Endothelial cell of umbilical vein (primary cell): ENCODE data around the gene ZNF101. TPM values are rescaled to one million over a fixed set of nuclear protein-coding genes. Genes with fewer than 3 reads are reported as not detected.

Experiments used
- BruUV-seq: library from RNA; stranded (reverse); fragments of 400-500 nt; replicated peaks from 2 replicates; lab custom pipeline; 2021; lab: Mats Ljungman, UMichigan
- CTCF ChIA-PET: fragments of 300-600, 350-600 bp; sonication (Branson Sonifier 250); formaldehyde crosslinking; loops from one replicate; lab custom pipeline; 2021; ENCODE audit warnings: antibody characterized with exemption, inconsistent platforms; lab: Charles Lee
- POLR2A ChIA-PET: fragments of 300-600, 350-600 bp; sonication (Branson Sonifier 250); formaldehyde crosslinking; loops from one replicate; lab custom pipeline; 2021; ENCODE audit warnings: antibody characterized with exemption, inconsistent platforms; lab: Charles Lee
- DNase-seq: peaks from one replicate; pipeline ENCODE4 v3.0.0-alpha.2; 2011; ENCODE audit warnings: low read depth, low spot score
- FAIRE-seq: peaks from 2 replicates; lab custom pipeline; 2011; peaks lifted over from hg19 to GRCh38; lab: Jason Lieb, UNC
- H2AFZ ChIP-seq: 2 replicates; pipeline ENCODE4 v1.6.0; 2012; ENCODE audit warnings: low read depth, low read length, control low read depth, inconsistent platforms
- H3K27ac ChIP-seq: 2 replicates; pipeline ENCODE4 v1.5.1; 2011; ENCODE audit warnings: low read depth, mild to moderate bottlenecking, control low read depth, low read length, moderate library complexity; ENCODE audit not compliant: insufficient read depth
- H3K27me3 ChIP-seq, 2 experiments: 2 replicates each; pipeline versions ENCODE4 v1.6.0 to v1.6.1; 2011; ENCODE audit warnings: low read length in 2 of 2, mixed read lengths in 1 of 2; ENCODE audit not compliant: control insufficient read depth in 2 of 2, insufficient read depth in 2 of 2
- H3K36me3 ChIP-seq, 2 experiments: 2 replicates in 1 of 2; 3 replicates in 1 of 2; pipeline ENCODE4 v1.5.1; 2011; ENCODE audit warnings: low read length in 2 of 2, mild to moderate bottlenecking in 1 of 2, moderate library complexity in 1 of 2; ENCODE audit not compliant: control insufficient read depth in 2 of 2, insufficient read depth in 2 of 2; ENCODE audit errors: extremely low read depth in 1 of 2
- H3K4me1 ChIP-seq: 3 replicates; pipeline ENCODE4 v1.5.1; 2011; ENCODE audit warnings: mild to moderate bottlenecking, low read length; ENCODE audit not compliant: control insufficient read depth, insufficient read depth; ENCODE audit errors: extremely low read depth
- H3K4me2 ChIP-seq: 2 replicates; pipeline ENCODE4 v1.6.1; 2011; ENCODE audit warnings: low read length, control low read depth, mixed read lengths; ENCODE audit not compliant: insufficient read depth
- H3K4me3 ChIP-seq, 3 experiments: fragments of 200-600 bp in 1 of 3; sonication (generic), shearing (Covaris generic) in 1 of 3; replicated peaks in 1 of 3; 2 replicates each; pipeline ENCODE4 v1.5.1; 2011 to 2016; ENCODE audit warnings: control low read depth in 3 of 3, low read length in 3 of 3, mild to moderate bottlenecking in 2 of 3, inconsistent platforms in 1 of 3, low read depth in 1 of 3, moderate library complexity in 1 of 3; ENCODE audit not compliant: insufficient read depth in 1 of 3
- H3K79me2 ChIP-seq: 2 replicates; pipeline ENCODE4 v1.6.0; 2012; ENCODE audit warnings: low read length, inconsistent platforms; ENCODE audit not compliant: control insufficient read depth, insufficient read depth
- H3K9ac ChIP-seq: replicated peaks from 2 replicates; pipeline ENCODE3; 2011; ENCODE audit warnings: low read length, control low read depth; ENCODE audit not compliant: insufficient read depth; ENCODE audit errors: extremely low read depth
- H3K9me1 ChIP-seq: replicated peaks from 3 replicates; pipeline ENCODE4 v1.6.0; 2011; ENCODE audit warnings: mild to moderate bottlenecking, low read length; ENCODE audit not compliant: control insufficient read depth, insufficient read depth; ENCODE audit errors: extremely low read depth
- H3K9me3 ChIP-seq: replicated peaks from 2 replicates; pipeline ENCODE4 v1.5.1; 2012; ENCODE audit warnings: low read length, inconsistent platforms; ENCODE audit not compliant: control insufficient read depth, insufficient read depth
- H4K20me1 ChIP-seq: replicated peaks from 2 replicates; pipeline ENCODE3; 2011; ENCODE audit warnings: mild to moderate bottlenecking, low read length; ENCODE audit not compliant: control insufficient read depth, insufficient read depth; ENCODE audit errors: extremely low read depth
- CTCF ChIP-seq, 2 donors: IDR thresholded peaks; 1 replicate in 1 of 2; 2 replicates in 1 of 2; pipeline ENCODE4 v1.5.1; 2011; ENCODE audit warnings: low read length in 2 of 2, mild to moderate bottlenecking in 2 of 2, moderate library complexity in 2 of 2, control low read depth in 1 of 2, inconsistent platforms in 1 of 2, low read depth in 1 of 2; ENCODE audit not compliant: insufficient read depth in 1 of 2; ENCODE audit errors: extremely low read depth in 1 of 2
- EZH2 ChIP-seq: IDR thresholded peaks from 2 replicates; pipeline ENCODE4 v1.6.1; 2012; ENCODE audit warnings: borderline replicate concordance, low read depth, mild to moderate bottlenecking, moderate library complexity, low read length, inconsistent platforms; ENCODE audit not compliant: severe bottlenecking
- FOS ChIP-seq: IDR thresholded peaks from 2 replicates; pipeline ENCODE4 v1.6.1; 2011; ENCODE audit warnings: mild to moderate bottlenecking, low read length, moderate library complexity, borderline replicate concordance; ENCODE audit not compliant: insufficient read depth
- GATA2 ChIP-seq: IDR thresholded peaks from 2 replicates; pipeline ENCODE4 v1.7.0; 2011; ENCODE audit warnings: low read depth, mild to moderate bottlenecking, moderate library complexity, mixed read lengths, low read length; ENCODE audit not compliant: insufficient read length, insufficient read depth
- JUN ChIP-seq: IDR thresholded peaks from 2 replicates; pipeline ENCODE4 v1.6.1; 2011; ENCODE audit warnings: borderline replicate concordance, low read depth; ENCODE audit not compliant: insufficient read length, insufficient read depth
- MAX ChIP-seq: IDR thresholded peaks from 2 replicates; pipeline ENCODE4 v1.6.1; 2011; ENCODE audit not compliant: insufficient read depth, insufficient read length
- MYC ChIP-seq: IDR thresholded peaks from one replicate; pipeline ENCODE4 v1.6.1; 2011; ENCODE audit warnings: mild to moderate bottlenecking, low read depth, low read length
- POLR2A ChIP-seq: IDR thresholded peaks from 2 replicates; pipeline ENCODE4 v1.6.1; 2012; ENCODE audit warnings: low read depth, mild to moderate bottlenecking, control low read depth, low read length
- POLR2AphosphoS5 ChIP-seq: IDR thresholded peaks from 2 replicates; pipeline ENCODE4 v1.6.1; 2012; ENCODE audit warnings: low read depth, mild to moderate bottlenecking, control low read depth, low read length, moderate library complexity; ENCODE audit not compliant: insufficient read depth
- dilution Hi-C: fragments of 300-500 bp; cut with MboI; formaldehyde crosslinking; loops from one replicate; pipeline ENCODE4 v1.15.0; 2019; ENCODE audit warnings: low sequenced_read_pairs; ENCODE audit not compliant: extremely low pct_ligation_motif_present
- intact Hi-C: fragments of 100-400 bp; cut with micrococcal nuclease; formaldehyde crosslinking; loops from one replicate; pipeline ENCODE4 v1.10.0; 2022
- polyA plus RNA-seq, 4 experiments: library from polyadenylated mRNA; depleted of rRNA in 3 of 4; stranded (reverse) in 3 of 4; unstranded in 1 of 4; fragments of >200 nt; gene quantifications; 2 replicates each; pipeline versions ENCODE4 v1.2.1 to v1.2.3, GENCODE V29; 2011 to 2012; ENCODE audit warnings: missing spikeins in 1 of 4
- total RNA-seq: library from RNA; stranded (reverse); gene quantifications from 2 replicates; pipeline ENCODE4 v1.2.3, GENCODE V29; 2021

ZNF101 gene
- total and polyA plus RNA-seq, 2 donors (not counting 3 experiments of a cell fraction or from before 2014, with no cell fraction given), result 2.8 to 12.8 TPM

GRCh38 chr19:19704836-19705235 is 36.2 kb downstream of the ZNF101 start:
- POLR2A ChIA-PET, result no interaction called here
- H3K36me3 ChIP-seq, result no peaks in the 10 kb centered on the region
- no peaks in the 10 kb centered on the region for H3K79me2 ChIP-seq
- H3K9me3 ChIP-seq, result peaks cover 16% of the 10 kb centered on the region
- H3K27ac ChIP-seq, result no peak overlapping the region
- no peaks in the 10 kb centered on the region for H3K9me1 ChIP-seq
- intact Hi-C loops, result no loop called here
- H3K4me1 ChIP-seq, result no peaks in the 10 kb centered on the region
- dilution Hi-C loops, result no loop called here
- H4K20me1 ChIP-seq, result no peaks in the 10 kb centered on the region
- no peak overlapping the region for H2AFZ ChIP-seq
- H3K4me2 ChIP-seq, result no peak overlapping the region
- no peak for TF ChIP-seq MYC
- no peak for TF ChIP-seq EZH2
- no peak for TF ChIP-seq JUN
- TF ChIP-seq GATA2, result no peak
- TF ChIP-seq MAX, result no peak
- no peak for TF ChIP-seq POLR2AphosphoS5
- TF ChIP-seq POLR2A, result no peak
- TF ChIP-seq FOS, result no peak
- no peak for TF ChIP-seq CTCF (IDR thresholded peaks at IDR 0.05; ENCODE audit: extremely low read depth in 1 of 2, insufficient read depth in 1 of 2, low read depth in 1 of 2, low read length in 2 of 2)
- CTCF ChIA-PET, result no interaction called here
- no peaks in the 10 kb centered on the region for H3K27me3 ChIP-seq
- no TSS peak for BruUV-seq
- FAIRE-seq, result no peak
- no peak overlapping the region for H3K4me3 ChIP-seq
- no peak for DNase-seq
- H3K9ac ChIP-seq, result no peak overlapping the region
